ENCODE data around the gene MYL3. TPM values are rescaled to one million over a fixed set of nuclear protein-coding genes. Genes with fewer than 3 reads are reported as not detected.
A peak's percentile ranks its signal among the peaks of the same experiment; 100 is the strongest.
"Not testable (repeated sequence)": the region's sequence is repeated elsewhere in the genome, so short reads cannot be mapped to it uniquely, and the experiment has no call there.

The MYL3 gene
- total and polyA plus RNA-seq, 2 experiments from 2014 or later: not detected

GRCh38 chr3:46821553-46821952 lies 41.7 kb downstream of the MYL3 start:
- no peak overlapping the region for H3K4me2 ChIP-seq (ENCODE audit: unreplicated experiment)
- 5 to 9% methylated on average over 1 of the region's 1 CpG for WGBS, 2 experiments (ENCODE audit: low coverage in 1 of 2, low lambda C conversion rate in 2 of 2, missing lambda C conversion rate in 2 of 2)
- no peaks in the 10 kb centered on the region for H3K4me1 ChIP-seq (ENCODE audit: insufficient read depth)
- no peaks in the 10 kb centered on the region for H3K9me3 ChIP-seq (ENCODE audit: low read depth)
- no peak overlapping the region for H3K9ac ChIP-seq
- no peak overlapping the region for H3K27ac ChIP-seq
- DNase-seq: no peak
- H3K4me3 ChIP-seq: no peak overlapping the region
- no peaks in the 10 kb centered on the region for H3F3A ChIP-seq (ENCODE audit: insufficient read depth)
- no peaks in the 10 kb centered on the region for H3K36me3 ChIP-seq (ENCODE audit: low read depth)
- in situ Hi-C loops (cut with MboI): no loop called here
- peaks cover 10% of the 10 kb centered on the region; the same call in 1 of the 2 replicates for H3K27me3 ChIP-seq (replicated peaks; ENCODE audit: insufficient read depth)
- no peaks in the 10 kb centered on the region for H3K9me2 ChIP-seq (ENCODE audit: insufficient read depth)
- no peak overlapping the region for H2AFZ ChIP-seq
- no peaks in the 10 kb centered on the region for H4K20me1 ChIP-seq (ENCODE audit: insufficient read depth)
- H3K79me2 ChIP-seq (ENCODE audit: insufficient read depth): no peaks in the 10 kb centered on the region
- TF ChIP-seq EZH2phosphoT487 (IDR thresholded peaks at IDR 0.05; ENCODE audit: insufficient read depth, low read depth): no peak
- no peak for TF ChIP-seq EZH2 (IDR thresholded peaks at IDR 0.05; ENCODE audit: insufficient read depth, poor library complexity, severe bottlenecking)

- TF ChIP-seq EZH2 (IDR thresholded peaks at IDR 0.05; ENCODE audit: insufficient read depth, poor library complexity, severe bottlenecking): no peak
- H3K4me3 ChIP-seq: no peak overlapping the region
- H3K4me1 ChIP-seq (ENCODE audit: insufficient read depth): no peaks in the 10 kb centered on the region
- H3K79me2 ChIP-seq (ENCODE audit: insufficient read depth): no peaks in the 10 kb centered on the region
- H2AFZ ChIP-seq: no peak overlapping the region
- H3K9ac ChIP-seq: no peak overlapping the region
- no peaks in the 10 kb centered on the region for H3F3A ChIP-seq (ENCODE audit: insufficient read depth)
- in situ Hi-C loops (cut with MboI): no loop called here
- no peak for DNase-seq
- no peaks in the 10 kb centered on the region for H3K9me3 ChIP-seq (ENCODE audit: low read depth)
- no peak overlapping the region for H3K27ac ChIP-seq
- no peak overlapping the region for H3K4me2 ChIP-seq (ENCODE audit: unreplicated experiment)
- no peaks in the 10 kb centered on the region for H4K20me1 ChIP-seq (ENCODE audit: insufficient read depth)
- H3K27me3 ChIP-seq (replicated peaks; ENCODE audit: insufficient read depth): peaks cover 10% of the 10 kb centered on the region; the same call in 1 of the 2 replicates
- no peaks in the 10 kb centered on the region for H3K36me3 ChIP-seq (ENCODE audit: low read depth)
- no peaks in the 10 kb centered on the region for H3K9me2 ChIP-seq (ENCODE audit: insufficient read depth)
These were observed 42.4 kb downstream of the MYL3 start for GRCh38 chr3:46820852-46821251.

- Histone ChIP-seq H3K9ac (no peak overlapping the region), H2AFZ (peak overlapping the region; percentile 72; the same call in 1 of the 2 replicates), H3K4me3 (peak overlapping the region; percentile 46; the same call in 1 of the 2 replicates), H3K27ac (no peak overlapping the region), H3K36me3 (ENCODE audit: low read depth) (no peaks in the 10 kb centered on the region), H3F3A (ENCODE audit: insufficient read depth) (no peaks in the 10 kb centered on the region), H3K4me2 (ENCODE audit: unreplicated experiment) (peak overlapping the region; percentile 73), H3K4me1 (ENCODE audit: insufficient read depth) (peaks cover 3% of the 10 kb centered on the region; the same call in 1 of the 2 replicates), H3K9me3 (ENCODE audit: low read depth) (no peaks in the 10 kb centered on the region), H3K9me2 (ENCODE audit: insufficient read depth) (no peaks in the 10 kb centered on the region), H4K20me1 (ENCODE audit: insufficient read depth) (no peaks in the 10 kb centered on the region), H3K27me3 (replicated peaks; ENCODE audit: insufficient read depth) (peaks cover 21% of the 10 kb centered on the region; the same call in 1 of the 2 replicates), H3K79me2 (ENCODE audit: insufficient read depth) (no peaks in the 10 kb centered on the region)
- in situ Hi-C loops (cut with MboI): no loop called here
- 9 to 17% methylated on average over 24 to 44 of the region's 46 CpGs for WGBS, 2 experiments (ENCODE audit: low coverage in 1 of 2, low lambda C conversion rate in 2 of 2, missing lambda C conversion rate in 2 of 2)
- DNase-seq: peak; percentile 73
- TF ChIP-seq EZH2phosphoT487 (IDR thresholded peaks at IDR 0.05; ENCODE audit: insufficient read depth, low read depth): no peak
- no peak for TF ChIP-seq EZH2 (IDR thresholded peaks at IDR 0.05; ENCODE audit: insufficient read depth, poor library complexity, severe bottlenecking)
These were observed 50.9 kb downstream of the MYL3 start for GRCh38 chr3:46812237-46812791.

GRCh38 chr3:46811615-46812236 lies 51.5 kb downstream of the MYL3 start:
- Histone ChIP-seq H3K9me3 (ENCODE audit: low read depth) (no peaks in the 10 kb centered on the region), H3K9me2 (ENCODE audit: insufficient read depth) (no peaks in the 10 kb centered on the region), H2AFZ (0 out of 2 replicates have a peak overlapping the region, but pooled peaks have one; percentile 72), H3K4me3 (no peak overlapping the region), H3K4me1 (ENCODE audit: insufficient read depth) (peaks cover 3% of the 10 kb centered on the region; the same call in 1 of the 2 replicates), H3K27ac (no peak overlapping the region), H3K27me3 (replicated peaks; ENCODE audit: insufficient read depth) (peaks cover 21% of the 10 kb centered on the region; the same call in 1 of the 2 replicates), H4K20me1 (ENCODE audit: insufficient read depth) (no peaks in the 10 kb centered on the region), H3K79me2 (ENCODE audit: insufficient read depth) (no peaks in the 10 kb centered on the region), H3K36me3 (ENCODE audit: low read depth) (no peaks in the 10 kb centered on the region), H3F3A (ENCODE audit: insufficient read depth) (no peaks in the 10 kb centered on the region), H3K9ac (no peak overlapping the region), H3K4me2 (ENCODE audit: unreplicated experiment) (no peak overlapping the region)
- no peak for DNase-seq
- in situ Hi-C loops (cut with MboI): no loop called here
- 47 to 51% methylated on average over 9 to 12 of the region's 15 CpGs for WGBS, 2 experiments (ENCODE audit: low coverage in 1 of 2, low lambda C conversion rate in 2 of 2, missing lambda C conversion rate in 2 of 2)
- TF ChIP-seq EZH2phosphoT487 (IDR thresholded peaks at IDR 0.05; ENCODE audit: insufficient read depth, low read depth) (no peak), EZH2 (IDR thresholded peaks at IDR 0.05; ENCODE audit: insufficient read depth, poor library complexity, severe bottlenecking) (no peak)

- H2AFZ ChIP-seq; H4K20me1 ChIP-seq (ENCODE audit: insufficient read depth); H3K27ac ChIP-seq: not testable (repeated sequence)
These were observed 54.5 kb downstream of the MYL3 start for GRCh38 chr3:46808766-46809165.

More at GRCh38 chr3:46808766-46809165, 54.5 kb downstream of the MYL3 start:
- H3F3A ChIP-seq (ENCODE audit: insufficient read depth); DNase-seq; H3K9ac ChIP-seq; H3K79me2 ChIP-seq (ENCODE audit: insufficient read depth); H3K4me3 ChIP-seq; in situ Hi-C loops (cut with MboI); H3K9me3 ChIP-seq (ENCODE audit: low read depth); H3K36me3 ChIP-seq (ENCODE audit: low read depth); H3K4me2 ChIP-seq (ENCODE audit: unreplicated experiment); H3K9me2 ChIP-seq (ENCODE audit: insufficient read depth); H3K4me1 ChIP-seq (ENCODE audit: insufficient read depth): not testable (repeated sequence)
- 15 to 20% methylated on average over 6 of the region's 6 CpGs for WGBS, 2 experiments (ENCODE audit: low coverage in 1 of 2, low lambda C conversion rate in 2 of 2, missing lambda C conversion rate in 2 of 2)
- peaks cover 21% of the 10 kb centered on the region; the same call in 1 of the 2 replicates for H3K27me3 ChIP-seq (replicated peaks; ENCODE audit: insufficient read depth)

Data from GM23248 (cell line).